HTERT RPE-1 (cell line): ENCODE results near the gene IL1RAPL2.
"Not testable (repeated sequence)": the region's sequence is repeated elsewhere in the genome, so short reads cannot be mapped to it uniquely, and the experiment has no call there.

Experiments
- in situ Hi-C: fragments of 300-500 bp; cut with MboI; formaldehyde crosslinking; loops from 4 replicates; pipeline ENCODE4 v1.14.3; 2020; ENCODE audit warnings: low sequenced_read_pairs

The IL1RAPL2 gene

GRCh38 chrX:104669063-104669462 is 103.1 kb downstream of the IL1RAPL2 start:
- in situ Hi-C loops, result no loop called here

- in situ Hi-C loops, result no loop called here
These were observed 104.1 kb downstream of the IL1RAPL2 start for GRCh38 chrX:104670051-104670450.

- in situ Hi-C loops, result not testable (repeated sequence)
These were observed 111.5 kb downstream of the IL1RAPL2 start for GRCh38 chrX:104677517-104677916.

DNA sequence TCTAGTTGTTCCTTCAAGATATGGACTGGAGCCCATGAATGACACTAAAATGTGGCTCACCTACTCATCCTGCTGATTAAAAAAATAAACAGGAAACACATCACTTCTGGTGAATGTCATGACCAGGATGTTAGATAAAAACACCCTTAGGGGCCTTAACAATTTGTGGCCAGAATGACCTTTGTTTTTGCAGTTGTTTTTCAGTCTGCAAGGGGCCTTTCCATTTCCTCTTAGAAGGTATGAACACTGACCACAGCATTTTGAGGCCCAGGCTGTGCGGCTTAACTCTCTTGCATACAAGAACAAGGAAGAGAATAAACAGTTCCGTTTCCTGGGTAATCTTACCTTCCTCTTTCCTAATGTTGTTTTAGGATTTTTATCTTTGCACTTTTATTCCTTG is 113.2 kb downstream of the IL1RAPL2 start:
- in situ Hi-C loops, result no loop called here

DNA sequence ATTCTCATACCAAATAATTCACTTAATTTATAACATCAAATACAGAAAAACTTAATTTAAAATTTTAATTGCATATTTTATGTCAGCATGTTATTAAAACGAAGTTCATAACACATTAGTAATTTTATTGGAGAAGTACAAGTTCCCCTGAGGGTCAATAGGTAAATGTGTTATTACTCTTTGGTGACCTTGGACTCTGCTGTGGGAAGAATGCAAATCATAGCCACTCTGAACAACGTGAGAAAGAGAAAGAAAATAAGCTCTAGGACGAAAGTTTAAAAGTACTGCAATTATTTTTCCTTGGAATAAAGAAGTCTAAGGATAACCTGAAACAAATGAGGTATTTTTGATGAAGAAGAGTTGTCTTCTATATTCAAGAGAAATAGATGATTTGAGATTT is 115.2 kb downstream of the IL1RAPL2 start:
- in situ Hi-C loops, result no loop called here

DNA sequence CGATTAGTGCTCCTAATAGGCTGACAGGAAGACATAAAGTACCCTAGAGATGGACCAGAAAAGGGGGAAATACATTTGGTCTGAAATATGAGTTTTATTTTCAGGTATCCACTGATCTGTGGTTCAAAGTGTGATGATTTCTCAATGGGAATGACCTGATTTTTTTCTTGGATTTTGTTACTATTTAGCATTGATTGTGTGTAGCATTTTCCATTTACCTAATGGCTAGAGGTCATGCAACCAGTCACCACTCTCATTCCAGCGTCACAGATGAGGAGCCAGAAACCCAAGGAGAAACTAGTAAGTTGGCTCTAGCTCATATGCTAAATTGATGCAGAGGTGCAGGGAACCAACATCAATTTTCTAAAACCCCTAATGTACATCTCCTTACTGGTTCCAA is 118.1 kb downstream of the IL1RAPL2 start:
- in situ Hi-C loops, result no loop called here

DNA sequence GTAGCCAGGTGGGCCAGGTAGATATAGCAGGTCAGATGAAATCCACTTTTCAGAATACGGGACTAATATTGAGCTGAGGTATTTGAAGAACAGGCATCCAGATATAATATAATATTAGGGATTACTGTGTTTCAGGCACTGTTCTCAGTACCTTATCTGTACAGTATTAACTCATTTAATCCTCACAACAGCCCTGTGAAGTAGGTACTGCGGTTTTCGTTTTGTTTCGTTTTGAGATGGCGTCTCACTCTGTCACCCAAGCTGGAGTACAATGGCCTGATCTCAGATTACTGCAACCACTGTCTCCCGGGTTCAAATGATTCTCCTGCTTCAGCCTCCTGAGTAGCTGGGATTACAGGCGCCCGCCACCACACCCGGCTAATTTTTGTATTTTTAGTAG is 129.6 kb downstream of the IL1RAPL2 start:
- in situ Hi-C loops, result no loop called here

DNA sequence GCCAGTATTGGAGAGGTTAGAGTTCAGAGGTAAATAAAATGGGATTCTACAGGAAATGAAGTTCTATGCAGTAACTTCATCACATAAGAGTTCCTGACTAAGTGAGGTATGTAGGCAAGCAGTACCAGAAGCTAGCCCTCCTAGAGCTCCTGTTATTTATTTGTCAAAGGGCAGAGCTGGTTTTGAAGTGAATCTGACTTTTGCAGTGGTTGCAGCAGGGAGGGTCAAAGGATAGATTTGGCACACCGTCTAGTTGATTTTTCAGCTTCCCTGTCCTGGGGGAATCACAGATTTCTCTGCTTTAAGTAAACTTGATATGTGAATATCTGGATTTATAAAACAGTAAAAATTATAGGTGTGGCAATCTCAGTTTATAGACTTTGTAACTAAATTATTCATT is 130.7 kb downstream of the IL1RAPL2 start:
- in situ Hi-C loops, result no loop called here

DNA sequence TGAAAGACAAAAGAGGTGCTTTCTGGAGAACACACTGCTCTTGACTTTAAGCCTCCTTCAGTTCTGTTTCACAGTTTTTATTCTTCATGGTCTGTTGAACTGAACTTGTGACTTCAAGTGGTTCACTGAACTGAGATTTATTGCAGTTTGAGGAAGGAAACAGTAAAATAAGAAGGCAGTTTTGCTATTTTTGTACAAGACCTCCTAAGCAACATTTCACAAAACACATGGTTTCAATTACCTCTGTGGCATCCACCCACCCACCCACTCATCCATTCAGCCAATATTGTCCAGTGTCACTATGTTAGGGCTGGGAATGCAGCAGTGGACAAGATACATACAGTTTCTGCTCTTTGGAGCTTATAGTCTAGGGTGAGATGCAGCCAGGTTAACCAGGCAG is 131.3 kb downstream of the IL1RAPL2 start:
- in situ Hi-C loops, result no loop called here

DNA sequence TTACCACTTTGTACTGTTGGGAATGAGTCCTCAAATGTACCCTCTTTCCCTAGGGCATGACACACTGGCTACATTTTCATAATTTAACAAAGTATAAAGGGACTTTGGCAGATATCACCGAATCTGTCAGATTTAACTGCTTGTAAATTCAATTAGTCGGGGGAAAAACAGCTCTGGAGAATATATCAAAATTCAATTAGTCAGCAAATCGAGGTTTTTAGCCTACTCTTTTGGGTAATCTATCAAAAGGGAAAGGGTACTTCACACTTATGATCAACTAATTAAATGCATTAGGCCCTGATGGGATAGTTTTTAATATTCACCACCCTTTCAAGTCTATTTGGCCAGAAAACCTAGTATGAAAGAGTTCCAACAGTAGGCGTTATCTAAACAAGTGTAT is 141.0 kb downstream of the IL1RAPL2 start:
- in situ Hi-C loops, result no loop called here

DNA sequence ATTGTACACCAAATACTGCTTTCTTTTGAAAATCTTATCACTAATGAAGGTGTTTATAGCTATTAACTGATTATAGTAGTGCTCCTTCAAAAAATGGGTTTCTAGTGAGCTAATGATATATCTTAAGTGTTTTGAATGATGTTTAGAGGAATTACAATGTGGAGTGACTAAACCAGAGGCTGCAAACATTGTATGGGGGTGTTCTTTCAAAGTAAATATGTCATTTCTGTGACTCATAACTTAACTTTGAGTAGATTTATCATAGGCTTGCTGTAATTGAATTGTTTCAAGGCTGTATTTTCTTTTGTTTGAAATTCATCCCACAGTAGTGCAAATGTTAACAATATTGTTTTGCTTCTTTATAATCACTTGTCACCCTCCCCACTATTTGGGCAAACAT is 141.6 kb downstream of the IL1RAPL2 start:
- in situ Hi-C loops, result no loop called here

DNA sequence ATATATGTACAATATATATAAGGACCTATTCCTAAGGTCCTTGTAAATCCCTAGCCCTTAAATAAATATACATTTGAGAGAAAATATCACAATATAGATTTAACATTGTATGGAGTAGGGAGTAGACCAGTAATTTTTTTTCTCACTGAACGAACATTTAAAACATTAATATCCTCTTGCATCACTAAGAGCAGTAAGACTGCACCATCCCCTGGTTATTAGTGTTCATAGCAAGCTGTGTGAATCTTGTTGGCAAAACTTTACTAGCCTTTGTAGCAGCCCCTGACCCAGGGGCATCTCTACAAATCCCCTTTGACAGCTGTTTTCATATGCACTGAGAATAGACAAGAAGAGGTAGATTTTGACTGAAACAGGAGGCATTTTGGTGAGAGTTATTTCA is 146.5 kb downstream of the IL1RAPL2 start:
- in situ Hi-C loops, result no loop called here

GRCh38 chrX:104721854-104722253 is 155.9 kb downstream of the IL1RAPL2 start:
- in situ Hi-C loops, result no loop called here

DNA sequence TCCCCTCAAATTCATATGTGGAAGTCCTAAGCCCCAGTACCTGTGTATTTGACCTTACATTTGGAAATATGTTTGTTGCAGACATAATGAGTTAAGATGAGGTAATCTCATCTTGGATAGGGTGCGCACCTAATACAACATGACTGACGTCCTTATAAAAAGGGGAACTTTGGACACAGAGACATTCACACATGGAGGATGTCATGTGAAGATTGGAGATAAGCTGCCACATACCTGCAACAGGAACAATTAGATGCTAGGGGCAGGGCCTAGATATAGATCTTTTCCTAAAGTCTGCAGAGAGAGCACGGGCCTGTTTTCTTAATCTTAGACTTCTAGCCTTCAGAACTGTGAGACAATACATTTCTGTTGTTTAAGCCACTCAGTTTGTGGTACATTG is 162.5 kb downstream of the IL1RAPL2 start:
- in situ Hi-C loops, result no loop called here

DNA sequence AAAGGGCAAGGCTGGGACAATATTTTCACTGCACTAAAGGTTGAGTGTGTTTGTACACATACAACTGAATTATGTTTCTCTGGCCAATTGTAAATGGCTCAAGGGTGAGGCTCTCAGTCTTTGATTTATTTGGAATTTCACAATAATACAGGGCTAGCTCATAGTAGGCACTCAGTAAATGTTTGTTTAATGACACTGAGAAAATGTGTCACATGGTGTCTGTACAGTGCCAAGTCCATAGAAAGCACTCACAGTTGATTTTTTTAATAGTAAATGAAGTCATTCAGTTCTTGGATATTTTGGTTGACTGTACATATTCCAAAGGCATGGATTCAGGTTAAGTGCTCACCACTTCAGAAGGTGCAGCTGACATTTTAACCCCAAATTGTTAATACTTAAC is 176.4 kb downstream of the IL1RAPL2 start:
- in situ Hi-C loops, result no loop called here

GRCh38 chrX:104745152-104745551 is 179.2 kb downstream of the IL1RAPL2 start:
- in situ Hi-C loops, result no loop called here

- in situ Hi-C loops, result no loop called here
These were observed 184.1 kb downstream of the IL1RAPL2 start for GRCh38 chrX:104749951-104750610.

DNA sequence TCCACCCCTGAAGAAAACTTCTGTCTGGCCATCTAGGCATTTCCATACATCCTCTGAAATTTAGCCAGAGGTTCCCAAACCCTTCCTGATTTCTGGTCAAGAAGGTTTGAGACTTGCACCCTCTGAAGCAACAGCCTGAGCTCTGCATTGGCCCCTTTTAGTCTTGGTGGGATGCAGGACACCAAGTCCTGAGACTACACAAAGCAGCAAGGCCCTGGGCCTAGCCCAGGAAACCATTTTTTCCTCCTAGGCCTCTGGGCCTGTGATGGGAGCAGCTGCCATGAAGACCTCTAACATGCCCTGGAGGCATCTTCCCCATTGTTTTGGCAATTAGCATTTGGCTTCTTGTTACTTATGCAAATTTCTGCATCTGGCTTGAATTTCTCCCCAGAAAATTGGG is 196.6 kb downstream of the IL1RAPL2 start:
- in situ Hi-C loops, result no loop called here

- in situ Hi-C loops, result no loop called here
These were observed 223.8 kb downstream of the IL1RAPL2 start for GRCh38 chrX:104789784-104790183.

DNA sequence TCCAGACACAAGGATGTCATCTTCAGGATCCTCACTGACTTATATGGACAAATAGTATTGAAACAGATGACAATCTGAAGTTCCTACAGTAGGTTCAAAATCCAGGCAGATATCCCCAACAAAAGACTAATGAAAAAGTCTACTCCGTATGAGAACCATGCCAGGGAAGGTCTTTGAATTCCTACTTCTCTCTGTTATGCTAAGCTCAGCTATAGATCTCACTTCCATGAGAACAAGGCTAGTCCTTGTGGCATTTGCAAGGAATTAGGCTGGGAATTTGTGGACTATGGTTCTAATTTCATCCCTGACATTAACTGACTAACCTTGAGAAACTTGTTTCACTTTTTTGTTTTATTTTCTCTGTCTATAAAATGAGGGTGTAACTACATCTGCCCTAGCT is 229.8 kb downstream of the IL1RAPL2 start:
- in situ Hi-C loops, result no loop called here

DNA sequence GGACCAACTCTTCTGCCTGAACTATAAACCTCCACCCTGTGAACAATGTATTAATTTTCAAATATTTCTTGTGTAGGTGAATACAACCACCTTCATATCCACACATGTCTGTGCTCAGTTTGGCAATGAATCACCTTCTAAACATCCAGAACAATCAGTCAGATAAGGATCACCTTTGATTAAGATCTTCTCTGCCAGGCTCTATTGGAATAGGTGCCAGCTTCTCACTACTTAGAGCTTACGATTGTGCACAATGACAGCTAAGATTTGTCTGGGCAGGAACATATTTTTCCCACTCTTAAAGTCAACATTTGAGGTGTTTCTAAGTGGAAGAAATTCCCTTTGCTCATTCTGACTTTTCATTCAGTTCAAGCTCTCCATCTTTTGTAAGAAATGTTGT is 237.2 kb downstream of the IL1RAPL2 start:
- in situ Hi-C loops, result no loop called here

GRCh38 chrX:104806346-104806745 is 240.3 kb downstream of the IL1RAPL2 start:
- in situ Hi-C loops, result no loop called here

GRCh38 chrX:104833401-104833800 is 267.4 kb downstream of the IL1RAPL2 start:
- in situ Hi-C loops, result no loop called here
